Effector memory CD4-positive, alpha-beta T cell (primary cell): Measurements from ENCODE around the gene MDM2.

Experiments used
- DNase-seq, 3 donors: peaks; one replicate each; pipeline ENCODE4 v3.0.0-alpha.2; 2020
- H3K27ac ChIP-seq: 2 replicates; pipeline ENCODE4 v1.7.0; 2013; ENCODE audit warnings: mild to moderate bottlenecking, low read length, moderate library complexity; ENCODE audit not compliant: insufficient read depth, poor library complexity, severe bottlenecking
- H3K27me3 ChIP-seq: replicated peaks from 2 replicates; pipeline ENCODE4 v1.7.0; 2013; ENCODE audit warnings: mild to moderate bottlenecking, low read length; ENCODE audit not compliant: insufficient read depth, control insufficient read depth, poor library complexity, severe bottlenecking
- H3K36me3 ChIP-seq: 2 replicates; pipeline ENCODE4 v1.7.0; 2013; ENCODE audit warnings: mild to moderate bottlenecking, low read length, moderate library complexity; ENCODE audit not compliant: control insufficient read depth, insufficient read depth
- H3K4me1 ChIP-seq: 2 replicates; pipeline ENCODE4 v1.7.0; 2013; ENCODE audit warnings: low read length, mild to moderate bottlenecking; ENCODE audit not compliant: control insufficient read depth, insufficient read depth, poor library complexity, severe bottlenecking
- H3K4me3 ChIP-seq: 2 replicates; pipeline ENCODE4 v1.7.0; 2013; ENCODE audit warnings: low read length, low read depth, mild to moderate bottlenecking; ENCODE audit not compliant: insufficient read depth, poor library complexity, severe bottlenecking
- H3K9me3 ChIP-seq: 2 replicates; pipeline ENCODE4 v1.7.0; 2013; ENCODE audit warnings: mild to moderate bottlenecking, low read length, moderate library complexity; ENCODE audit not compliant: control insufficient read depth

Gene MDM2

DNA sequence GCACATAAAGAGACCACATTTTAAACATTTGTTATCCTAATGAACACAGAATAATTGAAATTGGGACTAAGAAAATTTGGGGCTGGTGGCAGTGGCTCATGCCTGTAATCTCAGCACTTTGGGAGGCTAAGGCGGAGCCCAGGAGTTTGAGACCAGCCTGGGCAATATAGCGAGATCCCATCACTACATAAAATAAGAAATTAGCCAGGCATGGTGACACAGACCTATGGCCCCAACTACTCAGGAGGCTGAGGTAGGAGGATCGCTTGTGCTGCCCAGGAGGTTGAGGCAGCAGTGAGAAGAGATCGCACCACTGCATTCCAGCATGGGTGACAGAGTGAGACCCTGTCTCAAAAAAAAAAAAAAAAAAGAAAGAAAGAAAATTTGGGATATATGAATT is 65.3 kb downstream of the MDM2 start:
- H3K27me3 ChIP-seq = no peaks in the 10 kb centered on the region
- DNase-seq = no peak
- H3K4me1 ChIP-seq = no peaks in the 10 kb centered on the region
- no peaks in the 10 kb centered on the region for H3K9me3 ChIP-seq
- no peak overlapping the region for H3K4me3 ChIP-seq
- H3K27ac ChIP-seq = no peak overlapping the region
- no peaks in the 10 kb centered on the region for H3K36me3 ChIP-seq

DNA sequence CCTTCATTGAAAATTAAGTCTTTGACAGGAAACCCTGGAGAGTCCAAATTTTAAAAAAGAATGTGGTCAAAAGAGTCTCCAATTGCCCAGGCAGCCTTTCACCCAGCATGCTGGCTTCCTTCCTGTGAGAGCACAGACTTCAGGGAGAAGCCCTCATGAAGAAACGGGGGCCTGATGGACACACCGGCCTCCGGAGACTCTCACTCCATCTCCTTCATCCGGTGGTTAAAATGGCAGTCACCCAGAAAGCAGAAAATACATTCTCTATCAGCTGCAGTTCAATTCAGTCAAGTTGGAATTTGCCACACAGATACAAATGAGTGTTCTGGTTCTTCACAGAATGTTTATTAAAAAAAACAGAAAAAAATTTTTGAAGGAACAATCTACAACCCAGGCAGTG is 68.5 kb downstream of the MDM2 start:
- Histone ChIP-seq H3K4me1 (no peaks in the 10 kb centered on the region), H3K27me3 (no peaks in the 10 kb centered on the region), H3K36me3 (no peaks in the 10 kb centered on the region), H3K9me3 (no peaks in the 10 kb centered on the region), H3K27ac (no peak overlapping the region), H3K4me3 (no peak overlapping the region)
- no peak for DNase-seq

- Histone ChIP-seq H3K36me3 (no peaks in the 10 kb centered on the region), H3K4me3 (no peak overlapping the region), H3K27me3 (no peaks in the 10 kb centered on the region), H3K27ac (no peak overlapping the region), H3K4me1 (no peaks in the 10 kb centered on the region), H3K9me3 (no peaks in the 10 kb centered on the region)
- no peak for DNase-seq
Measured at GRCh38 chr12:68877583-68877982, 69.6 kb downstream of the MDM2 start.

- no peaks in the 10 kb centered on the region for H3K4me1 ChIP-seq
- DNase-seq = no peak
- H3K4me3 ChIP-seq = no peak overlapping the region
- no peak overlapping the region for H3K27ac ChIP-seq
- H3K9me3 ChIP-seq = no peaks in the 10 kb centered on the region
- H3K27me3 ChIP-seq = no peaks in the 10 kb centered on the region
- H3K36me3 ChIP-seq = no peaks in the 10 kb centered on the region
Measured at GRCh38 chr12:68878283-68878682, 70.3 kb downstream of the MDM2 start.

- Histone ChIP-seq H3K27me3 (no peaks in the 10 kb centered on the region), H3K27ac (no peak overlapping the region), H3K4me1 (no peaks in the 10 kb centered on the region), H3K4me3 (no peak overlapping the region), H3K9me3 (no peaks in the 10 kb centered on the region), H3K36me3 (no peaks in the 10 kb centered on the region)
- no peak for DNase-seq
Measured at GRCh38 chr12:68878846-68879245, 70.9 kb downstream of the MDM2 start.

DNA sequence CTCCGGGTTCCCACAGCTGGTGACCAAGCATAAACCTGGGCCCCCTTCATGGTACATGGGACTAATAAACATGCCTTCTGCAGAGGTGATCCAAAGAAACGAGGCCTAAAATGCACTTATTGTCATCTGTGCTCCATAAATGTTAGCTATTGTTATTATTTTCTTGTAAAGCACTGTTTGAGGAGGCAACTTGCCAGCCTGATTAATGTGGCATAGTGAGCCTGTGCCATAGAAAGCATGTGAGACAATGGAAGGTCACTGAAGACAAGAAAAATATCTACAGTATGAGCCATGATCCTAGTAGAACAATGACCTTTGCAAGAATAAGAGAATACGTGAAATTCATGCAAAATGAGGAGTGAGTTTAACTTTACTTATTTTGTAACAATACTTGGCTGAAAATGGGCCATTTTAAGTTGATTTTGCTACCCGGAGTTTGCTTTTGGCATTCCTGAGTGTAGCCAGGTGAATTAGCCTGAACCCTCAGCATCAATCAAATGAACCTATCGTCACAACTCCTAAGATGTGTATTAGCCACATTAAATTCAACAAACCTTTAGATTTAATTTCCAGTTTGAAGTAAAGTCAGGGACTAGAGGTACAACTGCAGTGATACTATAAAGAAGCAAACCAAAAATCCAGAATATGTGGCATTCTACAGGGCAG is 72.8 kb downstream of the MDM2 start:
- DNase-seq = no peak
- no peaks in the 10 kb centered on the region for H3K36me3 ChIP-seq

DNA sequence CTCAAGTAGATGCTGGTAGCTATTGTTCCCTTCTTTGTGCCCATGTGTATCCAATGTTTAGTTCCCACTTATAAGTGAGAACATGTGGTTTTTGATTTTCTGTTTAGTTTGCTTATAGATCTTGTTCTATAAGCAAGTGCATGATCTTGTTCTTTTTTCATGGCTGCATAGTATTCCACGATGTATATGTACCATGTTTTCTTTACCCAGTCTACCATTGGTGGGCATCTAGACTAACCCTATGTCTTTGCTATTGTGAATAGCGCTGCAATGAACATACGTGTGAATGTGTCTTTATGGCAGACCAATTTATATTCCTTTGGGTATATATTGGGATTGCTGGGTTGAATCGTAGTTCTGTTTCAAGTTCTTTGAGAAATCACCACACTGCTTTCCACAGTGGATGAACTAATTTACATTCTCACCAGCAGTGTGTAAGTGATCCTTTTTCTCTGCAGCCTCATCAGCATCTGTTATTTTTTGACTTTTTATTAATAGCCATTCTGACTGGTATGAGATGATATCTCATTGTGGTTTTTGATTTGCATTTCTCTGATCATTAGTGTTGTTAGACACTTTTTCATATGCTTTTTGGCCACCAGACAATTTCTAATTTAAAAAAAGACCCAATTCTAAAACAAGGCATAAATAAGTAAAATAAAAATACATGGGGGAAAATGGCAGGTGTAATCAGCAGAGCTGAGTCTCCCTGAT is 74.4 kb downstream of the MDM2 start:
- no peaks in the 10 kb centered on the region for H3K9me3 ChIP-seq
- no peak for DNase-seq
- no peaks in the 10 kb centered on the region for H3K27me3 ChIP-seq
- H3K4me3 ChIP-seq = no peak overlapping the region
- H3K4me1 ChIP-seq = no peaks in the 10 kb centered on the region
- no peaks in the 10 kb centered on the region for H3K36me3 ChIP-seq
- no peak overlapping the region for H3K27ac ChIP-seq

More for the DNA sequence above, 72.8 kb downstream of the MDM2 start:
- H3K4me1 ChIP-seq = no peaks in the 10 kb centered on the region
- H3K9me3 ChIP-seq = no peaks in the 10 kb centered on the region
- H3K4me3 ChIP-seq = no peak overlapping the region
- H3K27me3 ChIP-seq = no peaks in the 10 kb centered on the region
- H3K27ac ChIP-seq = no peak overlapping the region

- Histone ChIP-seq H3K9me3 (no peaks in the 10 kb centered on the region), H3K27ac (no peak overlapping the region), H3K36me3 (no peaks in the 10 kb centered on the region), H3K27me3 (no peaks in the 10 kb centered on the region), H3K4me3 (no peak overlapping the region), H3K4me1 (no peaks in the 10 kb centered on the region)
- no peak for DNase-seq
Measured at GRCh38 chr12:68883151-68883550, 75.2 kb downstream of the MDM2 start.

DNA sequence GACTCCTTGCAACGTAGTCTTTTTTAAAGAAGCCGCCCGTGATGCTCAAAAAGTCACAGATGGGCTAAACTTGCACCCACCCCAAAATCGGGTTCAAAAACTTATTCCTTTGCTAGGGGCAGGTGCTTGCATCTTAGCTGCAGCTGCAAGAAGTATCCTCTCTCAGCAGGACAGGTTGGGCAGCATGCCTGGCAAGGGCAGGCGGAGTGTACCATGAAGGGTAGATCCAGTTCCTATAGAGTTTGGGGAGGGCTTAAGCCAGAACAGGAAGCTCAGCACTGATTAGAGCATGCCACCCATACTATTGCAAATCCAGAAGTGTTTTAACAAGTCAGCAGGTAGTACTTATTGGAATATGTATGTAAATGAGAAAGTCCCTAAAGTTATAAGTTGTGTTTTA is 76.3 kb downstream of the MDM2 start:
- no peak overlapping the region for H3K27ac ChIP-seq
- no peaks in the 10 kb centered on the region for H3K9me3 ChIP-seq
- no peak overlapping the region for H3K4me3 ChIP-seq
- DNase-seq = no peak
- H3K36me3 ChIP-seq = no peaks in the 10 kb centered on the region
- H3K27me3 ChIP-seq = no peaks in the 10 kb centered on the region
- no peaks in the 10 kb centered on the region for H3K4me1 ChIP-seq

DNA sequence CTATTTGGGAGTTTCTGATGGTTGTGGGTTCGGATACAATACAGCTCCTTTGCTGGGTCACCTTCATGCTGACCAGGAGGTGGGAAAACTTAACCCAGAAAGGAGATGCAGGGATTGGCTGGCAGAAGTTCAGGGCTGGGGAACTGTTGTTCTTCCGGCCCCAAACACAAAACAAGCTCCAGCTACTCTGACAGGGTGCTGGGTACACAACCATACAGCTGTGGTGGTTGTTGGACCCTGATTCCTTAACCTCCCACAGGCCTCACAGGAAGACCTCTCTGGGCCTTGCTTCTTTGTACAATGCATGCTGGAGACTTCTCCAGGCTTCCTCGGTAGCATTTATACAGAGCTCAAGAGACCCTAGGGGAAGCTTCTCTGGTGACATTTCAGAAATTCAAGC is 77.4 kb downstream of the MDM2 start:
- Histone ChIP-seq H3K4me3 (no peak overlapping the region), H3K27me3 (no peaks in the 10 kb centered on the region), H3K4me1 (no peaks in the 10 kb centered on the region), H3K36me3 (no peaks in the 10 kb centered on the region), H3K9me3 (no peaks in the 10 kb centered on the region), H3K27ac (no peak overlapping the region)
- DNase-seq = no peak
